ENCODE measurements around the gene NRIP3.

NRIP3 gene

DNA sequence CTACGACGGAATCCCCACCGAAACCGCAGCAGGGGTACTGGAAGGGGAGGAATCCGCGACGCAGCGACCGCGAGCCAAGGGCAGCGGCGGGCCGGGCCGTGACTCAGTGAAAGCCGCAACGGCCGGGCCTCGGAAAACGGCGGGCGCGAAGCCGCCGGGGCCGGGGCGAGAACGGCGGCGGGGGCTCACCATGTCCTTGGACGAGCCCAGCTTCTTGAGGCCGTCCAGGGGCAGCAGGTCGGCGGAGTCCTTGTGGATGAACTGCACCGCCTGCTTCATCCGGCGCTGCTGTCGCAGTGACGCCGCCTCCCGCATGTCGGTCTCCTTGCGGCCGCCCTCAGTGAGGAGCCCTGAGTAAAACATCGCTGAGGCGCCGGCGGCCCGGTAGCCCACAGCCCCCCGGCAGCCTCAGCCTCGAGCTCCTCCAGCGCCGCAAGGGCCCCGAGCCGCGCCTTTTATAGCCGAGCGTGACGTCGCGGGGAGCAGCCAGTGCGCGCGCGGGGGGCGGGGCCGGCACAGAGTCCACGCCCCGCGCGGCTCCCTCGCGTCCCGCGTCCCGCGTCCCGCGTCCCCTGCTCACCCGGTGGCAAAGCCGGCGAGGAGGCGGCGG lies at the start of gene NRIP3:
NRIP3 (minus strand) TSS at position 429 of the 610 bp plus-strand sequence; CDS start at position 363, 66 bp downstream.
- DNase-seq: peak; percentile 70 to 76

DNA sequence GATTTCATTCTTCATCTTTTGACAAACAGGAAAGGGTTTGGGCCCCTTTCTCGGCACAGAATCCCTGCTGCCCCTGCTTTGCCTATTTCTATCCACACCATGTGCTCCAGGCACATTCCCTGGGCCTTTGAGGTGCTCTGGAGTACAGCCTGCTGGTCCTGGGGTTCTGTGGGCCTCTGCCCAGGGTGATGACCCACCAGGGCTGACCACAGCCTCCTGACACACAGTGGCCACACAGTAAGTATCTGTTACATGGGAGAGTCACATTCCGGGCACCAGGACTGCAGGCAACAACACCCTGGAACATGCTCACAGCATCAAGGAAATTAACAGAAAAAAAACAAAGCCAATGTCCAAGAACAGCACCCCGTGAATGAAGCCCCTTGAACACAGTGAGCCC lies 48.5 kb upstream of the NRIP3 start:
- no peak for DNase-seq

DNA sequence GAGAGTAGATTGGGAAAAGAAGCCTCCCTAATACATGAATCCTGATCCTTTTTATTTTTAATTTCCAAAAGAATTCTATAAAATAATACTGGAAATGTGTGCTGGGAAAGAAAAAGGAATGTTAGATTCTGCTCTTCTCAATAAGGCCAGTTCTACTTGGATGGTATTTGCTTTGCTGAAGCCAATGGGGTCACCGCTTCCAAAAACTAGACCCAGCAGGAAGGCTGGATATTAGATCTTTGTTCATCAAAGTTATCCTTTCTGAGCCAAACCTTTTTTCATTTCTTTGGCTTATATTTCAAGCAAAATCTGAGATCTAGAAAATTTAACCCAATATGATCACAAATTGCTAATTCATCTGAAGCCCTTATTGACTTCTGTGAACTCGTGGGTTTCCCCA lies 46.2 kb upstream of the NRIP3 start:
- DNase-seq: no peak

DNA sequence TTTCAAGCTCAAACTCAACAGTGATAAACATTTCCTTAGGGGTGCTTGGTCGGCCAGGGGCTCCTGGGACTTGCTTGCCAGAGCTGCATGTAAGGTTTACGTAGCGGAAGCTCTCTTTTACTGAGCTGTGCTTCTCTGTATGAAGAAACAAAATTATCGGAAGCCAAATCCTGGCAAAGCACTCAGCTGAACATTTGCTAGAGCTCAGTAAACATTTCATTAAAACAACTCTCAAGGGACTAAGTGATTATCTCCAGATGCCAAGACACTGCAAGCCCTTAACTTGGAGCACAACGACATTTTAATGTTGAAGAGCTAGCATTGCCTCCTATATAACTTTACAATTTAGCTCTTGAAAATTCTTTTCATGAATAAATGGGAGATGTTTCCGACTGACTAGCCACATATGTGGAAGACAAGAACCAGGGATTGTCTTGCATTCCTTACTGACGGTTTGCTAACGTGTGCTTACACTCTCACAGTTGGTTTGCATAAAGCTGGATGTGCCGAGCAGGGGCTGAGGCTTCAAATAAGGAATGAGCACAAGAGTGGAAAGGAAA lies 44.2 kb upstream of the NRIP3 start:
- DNase-seq: no peak

GRCh38 chr11:9046481-9046880 lies 42.7 kb upstream of the NRIP3 start:
- DNase-seq: no peak

DNA sequence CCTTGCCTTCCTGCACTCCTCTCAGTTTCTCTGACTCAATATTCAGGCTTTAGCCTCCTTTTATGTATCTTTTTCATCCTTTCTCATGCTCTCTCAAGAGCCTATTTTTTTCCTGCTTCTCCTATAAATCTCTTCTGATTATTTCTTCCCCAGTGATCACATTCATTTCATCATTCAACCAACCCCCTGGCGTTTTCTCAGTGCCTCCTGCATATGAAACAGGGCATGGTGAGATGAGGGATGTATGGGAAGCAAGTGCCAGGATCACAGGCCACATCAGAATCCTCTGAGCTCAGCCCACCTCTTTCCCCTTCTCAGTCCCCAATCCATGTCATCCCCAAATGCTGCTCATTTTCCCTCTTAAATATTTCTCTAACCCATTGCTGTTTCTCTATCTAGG lies 38.7 kb upstream of the NRIP3 start:
- DNase-seq: no peak

GRCh38 chr11:9041747-9042146 lies 37.9 kb upstream of the NRIP3 start:
- DNase-seq: no peak

DNA sequence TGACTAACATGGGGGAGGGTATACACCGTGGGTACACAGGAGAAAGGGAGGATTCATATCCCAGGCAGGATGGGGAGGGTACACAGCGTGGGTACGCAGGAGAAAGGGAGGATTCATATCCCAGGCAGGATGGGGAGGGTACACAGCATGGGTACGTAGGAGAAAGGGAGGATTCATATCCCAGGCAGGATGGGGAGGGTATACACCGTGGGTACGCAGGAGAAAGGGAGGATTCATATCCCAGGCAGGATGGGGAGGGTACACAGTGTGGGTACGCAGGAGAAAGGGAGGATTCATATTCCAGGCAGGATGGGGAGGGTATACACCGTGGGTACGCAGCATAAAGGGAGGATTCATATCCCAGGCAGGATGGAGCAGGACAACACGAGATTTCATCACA lies 36.6 kb upstream of the NRIP3 start:
- no peak for DNase-seq

GRCh38 chr11:9039863-9040262 lies 36.1 kb upstream of the NRIP3 start:
- DNase-seq: no peak

DNA sequence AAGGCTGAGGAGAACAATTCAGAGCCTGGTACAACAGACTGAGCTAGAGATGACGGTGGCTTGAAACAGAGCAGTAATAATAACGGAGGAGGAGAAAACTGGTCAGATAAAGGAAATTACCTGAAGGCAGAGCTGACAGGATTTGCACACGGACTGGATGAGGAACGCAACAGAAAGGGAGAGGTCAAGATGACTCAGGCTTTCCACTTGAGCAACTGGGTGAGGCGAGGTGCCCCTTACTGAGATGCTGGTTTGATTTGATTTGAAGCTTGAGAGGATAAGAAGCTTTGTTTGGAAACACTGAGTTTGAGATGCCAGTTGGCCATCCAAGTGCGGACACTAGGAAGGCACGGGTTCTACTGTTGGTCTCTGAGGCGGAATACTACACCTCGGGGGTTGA lies 35.4 kb upstream of the NRIP3 start:
- DNase-seq: no peak

GRCh38 chr11:9038541-9038940 lies 34.7 kb upstream of the NRIP3 start:
- DNase-seq: no peak

GRCh38 chr11:9037963-9038362 lies 34.2 kb upstream of the NRIP3 start:
- DNase-seq: no peak

DNA sequence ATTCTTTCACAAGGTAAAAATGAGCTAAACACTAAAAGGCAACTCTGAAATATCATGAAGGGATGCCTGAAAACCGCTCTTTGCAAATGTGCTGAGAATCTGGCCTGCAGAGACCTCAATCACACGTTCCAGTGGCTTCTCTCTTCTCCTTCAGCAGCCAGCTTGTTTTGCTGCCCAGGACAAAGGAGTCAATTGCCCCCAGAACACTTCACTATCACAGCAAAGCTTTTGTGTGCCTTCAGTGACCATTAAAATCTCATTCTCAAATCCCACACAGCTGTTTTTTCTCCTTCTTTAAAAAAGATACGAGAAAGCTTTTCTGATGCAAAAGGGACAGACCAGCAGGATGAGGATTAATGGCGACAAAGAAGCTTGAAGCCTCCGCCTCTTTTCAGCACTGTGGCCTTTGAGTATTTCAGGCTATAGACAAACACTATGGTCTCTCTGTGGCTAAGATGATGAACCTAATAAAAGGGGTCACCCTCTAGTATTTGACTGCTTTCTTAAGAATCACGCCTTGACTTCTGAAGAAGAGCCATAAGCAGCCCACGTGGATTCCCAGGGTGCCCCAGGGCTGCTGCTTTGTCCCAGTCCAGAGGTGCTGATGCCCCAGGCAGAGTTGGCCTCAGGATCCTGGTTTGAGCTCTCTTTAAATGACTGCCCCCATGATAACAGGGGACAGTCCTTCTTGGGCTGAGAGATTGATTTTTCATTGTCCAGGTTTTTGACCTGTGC lies 33.4 kb upstream of the NRIP3 start:
- DNase-seq: no peak

DNA sequence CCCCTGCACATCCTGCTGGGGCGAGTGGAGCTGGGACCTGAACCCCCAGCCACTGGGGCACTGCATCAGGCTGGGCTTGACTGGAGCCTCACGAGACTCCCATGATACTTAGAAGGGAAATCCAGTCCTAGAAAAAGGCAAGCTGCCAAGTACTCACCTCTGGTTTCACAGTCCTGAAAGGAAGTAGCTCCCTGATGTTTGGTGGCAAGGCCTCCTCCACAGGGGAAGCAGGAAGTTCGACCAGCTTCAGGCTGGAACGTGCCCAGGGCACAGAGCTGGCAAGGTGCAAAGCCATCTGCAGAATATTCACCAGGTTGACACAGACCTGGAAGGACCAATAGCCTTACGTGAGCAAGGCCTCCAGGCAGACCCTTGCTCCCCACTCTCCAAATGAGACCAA lies 26.8 kb upstream of the NRIP3 start:
- DNase-seq: no peak

DNA sequence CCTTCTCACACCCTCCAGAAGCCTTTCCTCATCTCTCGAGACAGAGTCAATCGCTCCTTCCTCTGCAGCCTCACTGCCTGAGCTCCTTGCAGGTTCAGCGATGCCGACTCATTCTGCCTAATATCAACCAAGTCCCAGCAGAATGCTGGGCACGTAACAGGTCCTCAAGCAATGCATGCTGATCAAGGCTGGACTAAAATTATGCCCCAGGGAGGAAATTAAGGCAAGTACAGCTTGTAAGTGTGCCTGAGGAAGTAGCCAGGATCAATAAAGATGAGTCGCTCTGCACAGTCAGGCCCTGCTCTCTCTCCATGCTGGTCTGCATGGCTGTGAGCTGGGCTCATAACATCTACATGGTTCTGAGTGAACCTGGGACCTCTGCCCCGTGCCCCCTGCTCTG lies 25.6 kb upstream of the NRIP3 start:
- no peak for DNase-seq

- no peak for DNase-seq
Measured at GRCh38 chr11:9028581-9028980, 24.8 kb upstream of the NRIP3 start.

DNA sequence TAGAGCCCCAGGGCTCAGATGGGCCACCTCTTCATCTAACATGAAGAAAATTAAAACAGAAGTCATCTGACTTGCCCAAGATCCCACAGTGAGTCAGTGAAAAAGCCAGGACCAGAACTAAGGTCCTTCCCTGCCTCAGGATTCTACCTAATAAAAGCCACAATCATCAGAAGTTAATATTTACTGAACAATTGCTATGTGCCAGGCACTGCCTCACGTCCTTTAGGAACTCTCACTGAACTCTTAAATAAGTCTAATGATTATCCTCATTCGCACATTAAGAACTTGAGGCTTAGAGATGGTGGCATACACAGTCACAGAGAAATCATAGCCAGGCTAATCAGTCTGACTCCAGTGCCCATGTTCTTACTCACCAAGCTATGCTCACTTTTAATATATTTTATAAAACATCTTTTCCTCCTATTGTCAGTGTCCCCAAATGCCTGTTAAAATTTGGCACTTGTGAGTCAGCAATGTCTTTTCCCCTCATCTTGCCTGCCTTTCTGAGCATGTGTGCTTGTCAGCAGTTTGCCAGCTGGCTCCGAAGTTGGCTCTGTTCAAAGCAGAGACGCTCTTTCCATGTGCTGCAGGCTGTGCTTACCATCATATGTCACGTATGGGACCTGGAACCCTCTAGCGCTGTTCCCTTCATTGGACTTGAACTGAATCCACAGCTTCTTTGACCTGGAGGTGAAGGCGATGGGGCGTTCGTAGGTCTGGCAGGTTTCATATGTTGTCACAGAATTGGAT lies 21.5 kb upstream of the NRIP3 start:
- no peak for DNase-seq

DNA sequence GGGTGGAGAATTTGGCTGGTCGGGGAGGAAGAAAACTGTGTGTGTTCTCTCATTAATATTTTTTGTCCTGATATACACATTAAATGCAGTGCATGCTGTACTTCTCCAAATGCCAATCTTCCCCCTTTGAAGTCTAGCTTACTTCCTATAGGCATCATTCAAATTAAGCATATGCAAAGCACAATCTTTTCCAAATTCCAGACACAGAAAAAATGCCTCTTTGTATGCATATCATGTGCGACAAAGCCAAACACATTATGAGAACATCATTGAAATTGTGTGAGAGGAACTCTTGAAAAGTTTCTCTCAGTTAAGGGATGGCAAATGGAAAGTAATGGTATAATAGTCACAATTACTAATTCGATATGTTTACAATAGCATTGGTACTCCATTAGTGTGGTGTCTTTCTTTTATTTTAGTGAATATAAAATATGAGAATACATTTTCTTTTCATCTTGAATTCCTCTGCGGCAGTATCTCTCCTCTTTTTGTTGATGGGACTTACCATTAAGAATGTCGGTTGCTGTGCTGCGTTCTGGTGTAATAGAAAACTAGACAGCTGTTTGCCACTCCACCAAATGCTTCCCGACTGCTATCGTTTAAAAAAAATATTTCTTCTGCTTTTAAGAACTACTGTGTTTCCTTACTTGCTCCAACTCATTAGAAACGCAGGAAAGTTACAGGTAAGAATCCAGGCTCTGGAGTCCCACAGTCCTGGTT lies 19.3 kb upstream of the NRIP3 start:
- DNase-seq: no peak

- DNase-seq: no peak
Measured at GRCh38 chr11:9020916-9021315, 17.1 kb upstream of the NRIP3 start.

DNA sequence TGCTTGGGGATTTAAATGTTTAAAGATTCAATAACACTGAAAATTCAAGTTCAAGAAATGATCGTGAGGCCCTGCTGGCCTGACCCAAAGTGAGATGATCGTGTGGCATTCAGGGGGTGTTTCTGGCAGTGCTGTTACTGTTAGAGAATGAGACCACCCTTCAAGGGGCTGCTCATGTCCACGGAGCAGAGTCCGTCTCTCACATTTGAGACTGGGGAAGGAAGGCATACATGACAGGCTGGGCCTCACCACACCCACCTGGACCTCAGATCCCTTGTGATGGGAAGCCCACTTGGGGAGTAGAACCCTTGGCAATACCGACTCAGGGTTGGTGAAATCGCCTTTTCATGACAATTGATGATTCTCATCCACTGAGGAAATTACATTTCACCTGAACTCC lies 16.1 kb upstream of the NRIP3 start:
- DNase-seq: no peak

GRCh38 chr11:9017773-9018172 lies 14.0 kb upstream of the NRIP3 start:
- no peak for DNase-seq

- DNase-seq: no peak
Measured at GRCh38 chr11:9016916-9017642, 13.3 kb upstream of the NRIP3 start.
